Stomach (tissue), 4 donors: ENCODE measurements around the gene PKLR.

Source experiments
- POLR2AphosphoS5 ChIP-seq, 3 donors: sonication (generic); formaldehyde crosslinking; IDR thresholded peaks; one replicate each; pipeline ENCODE4 v1.6.1; 2016; ENCODE audit warnings: antibody characterized with exemption in 3 of 3
- TF ChIP-seq, protein P1 (sequence below), 7 experiments: fragments of 450-650 bp in 4 of 7; fragments of 200-600 bp in 3 of 7; sonication (generic) in 3 of 7; IDR thresholded peaks; one replicate each; pipeline ENCODE4 v1.5.1; 2016 to 2019; ENCODE audit warnings: antibody characterized with exemption in 7 of 7, control low read depth in 2 of 7, mild to moderate bottlenecking in 1 of 7

- no peak for TF ChIP-seq POLR2AphosphoS5 (IDR thresholded peaks at IDR 0.05)
- TF ChIP-seq, protein P1, sequence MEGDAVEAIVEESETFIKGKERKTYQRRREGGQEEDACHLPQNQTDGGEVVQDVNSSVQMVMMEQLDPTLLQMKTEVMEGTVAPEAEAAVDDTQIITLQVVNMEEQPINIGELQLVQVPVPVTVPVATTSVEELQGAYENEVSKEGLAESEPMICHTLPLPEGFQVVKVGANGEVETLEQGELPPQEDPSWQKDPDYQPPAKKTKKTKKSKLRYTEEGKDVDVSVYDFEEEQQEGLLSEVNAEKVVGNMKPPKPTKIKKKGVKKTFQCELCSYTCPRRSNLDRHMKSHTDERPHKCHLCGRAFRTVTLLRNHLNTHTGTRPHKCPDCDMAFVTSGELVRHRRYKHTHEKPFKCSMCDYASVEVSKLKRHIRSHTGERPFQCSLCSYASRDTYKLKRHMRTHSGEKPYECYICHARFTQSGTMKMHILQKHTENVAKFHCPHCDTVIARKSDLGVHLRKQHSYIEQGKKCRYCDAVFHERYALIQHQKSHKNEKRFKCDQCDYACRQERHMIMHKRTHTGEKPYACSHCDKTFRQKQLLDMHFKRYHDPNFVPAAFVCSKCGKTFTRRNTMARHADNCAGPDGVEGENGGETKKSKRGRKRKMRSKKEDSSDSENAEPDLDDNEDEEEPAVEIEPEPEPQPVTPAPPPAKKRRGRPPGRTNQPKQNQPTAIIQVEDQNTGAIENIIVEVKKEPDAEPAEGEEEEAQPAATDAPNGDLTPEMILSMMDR (IDR thresholded peaks at IDR 0.05) = no peak
Measured at GRCh38 chr1:155287987-155288543, 13.2 kb downstream of the PKLR start.
